OCI-LY1 (cell line): ENCODE measurements around the gene DLEC1.

Source experiments
- CTCF ChIP-seq: fragments of 200-600 bp; sonication (generic), shearing (Covaris generic); IDR thresholded peaks from 2 replicates; pipeline ENCODE4 v1.5.1; 2017; ENCODE audit warnings: mild to moderate bottlenecking, antibody characterized with exemption, low read length, moderate library complexity, mixed read lengths
- EZH2 ChIP-seq: fragments of 200-600 bp; sonication (generic), shearing (Covaris generic); IDR thresholded peaks from 2 replicates; pipeline ENCODE4 v1.8.0; 2017; ENCODE audit warnings: borderline replicate concordance, mixed run types, mild to moderate bottlenecking, antibody characterized with exemption, low read length, moderate library complexity, mixed read lengths

- TF ChIP-seq CTCF (no peak), EZH2 (no peak)
These were observed 23.0 kb upstream of the DLEC1 start for GRCh38 chr3:38015984-38016383.
